Ishikawa (cell line): ENCODE measurements around the gene MLLT3.

Experiments used
- CEBPB ChIP-seq: IDR thresholded peaks from 2 replicates; pipeline ENCODE4 v1.6.1; 2012
- CREB1 ChIP-seq: IDR thresholded peaks from 2 replicates; pipeline ENCODE4 v1.6.1; 2012; ENCODE audit warnings: low read depth
- EGR1 ChIP-seq: IDR thresholded peaks from 2 replicates; pipeline ENCODE4 v1.6.1; 2012
- EP300 ChIP-seq: IDR thresholded peaks from 2 replicates; pipeline ENCODE4 v1.6.1; 2012; ENCODE audit warnings: borderline replicate concordance
- FOXM1 ChIP-seq: IDR thresholded peaks from 2 replicates; pipeline ENCODE4 v1.6.1; 2012; ENCODE audit warnings: low read depth, borderline replicate concordance
- NFIC ChIP-seq: IDR thresholded peaks from 2 replicates; pipeline ENCODE4 v1.6.1; 2012
- RAD21 ChIP-seq: IDR thresholded peaks from 2 replicates; pipeline ENCODE4 v1.6.1; 2012; ENCODE audit warnings: low read depth
- REST ChIP-seq: IDR thresholded peaks from 2 replicates; pipeline ENCODE4 v1.6.1; 2012; ENCODE audit warnings: low read depth, mild to moderate bottlenecking
- TAF1 ChIP-seq: IDR thresholded peaks from 2 replicates; pipeline ENCODE4 v1.6.1; 2012; ENCODE audit warnings: low read depth, mild to moderate bottlenecking
- TEAD4 ChIP-seq: IDR thresholded peaks from 2 replicates; pipeline ENCODE4 v1.6.1; 2012
- YY1 ChIP-seq: IDR thresholded peaks from 2 replicates; pipeline ENCODE4 v1.6.1; 2012; ENCODE audit warnings: low read depth
- ZBTB7A ChIP-seq: IDR thresholded peaks from 2 replicates; pipeline ENCODE4 v1.6.1; 2012; ENCODE audit warnings: low read depth
- TF ChIP-seq, protein P1 (sequence below): IDR thresholded peaks from 2 replicates; pipeline ENCODE4 v1.6.1; 2012
- TF ChIP-seq, protein P2 (sequence below): IDR thresholded peaks from 2 replicates; pipeline ENCODE4 v1.6.1; 2012

GRCh38 chr9:20623748-20624124, 1.4 kb upstream of the MLLT3 start:
- TF ChIP-seq, protein P1, sequence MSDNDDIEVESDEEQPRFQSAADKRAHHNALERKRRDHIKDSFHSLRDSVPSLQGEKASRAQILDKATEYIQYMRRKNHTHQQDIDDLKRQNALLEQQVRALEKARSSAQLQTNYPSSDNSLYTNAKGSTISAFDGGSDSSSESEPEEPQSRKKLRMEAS = no peak
- TF ChIP-seq CEBPB (no peak), REST (no peak), TAF1 (no peak), EGR1 (no peak), CREB1 (no peak), ZBTB7A (no peak), FOXM1 (no peak), EP300 (no peak), NFIC (no peak), RAD21 (no peak), TEAD4 (no peak), YY1 (no peak)
- TF ChIP-seq, protein P2, sequence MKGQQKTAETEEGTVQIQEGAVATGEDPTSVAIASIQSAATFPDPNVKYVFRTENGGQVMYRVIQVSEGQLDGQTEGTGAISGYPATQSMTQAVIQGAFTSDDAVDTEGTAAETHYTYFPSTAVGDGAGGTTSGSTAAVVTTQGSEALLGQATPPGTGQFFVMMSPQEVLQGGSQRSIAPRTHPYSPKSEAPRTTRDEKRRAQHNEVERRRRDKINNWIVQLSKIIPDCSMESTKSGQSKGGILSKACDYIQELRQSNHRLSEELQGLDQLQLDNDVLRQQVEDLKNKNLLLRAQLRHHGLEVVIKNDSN = no peak
